G401 (cell line): ENCODE data around the gene TMEM132C. TPM values are rescaled to one million over a fixed set of nuclear protein-coding genes. Genes with fewer than 3 reads are reported as not detected.

Experiments used
- DNase-seq: peaks from one replicate; pipeline ENCODE4 v3.0.0-alpha.2; 2015; ENCODE audit warnings: low spot score
- in situ Hi-C: cut with HindIII; loops from 2 replicates; pipeline ENCODE4 v1.10.0; 2016; ENCODE audit warnings: low sequenced_read_pairs, mixed read lengths
- total RNA-seq: library from RNA; depleted of rRNA; stranded (reverse); fragments of >200 nt; shearing (Covaris generic); gene quantifications from 2 replicates; pipeline ENCODE4 v1.2.3, GENCODE V29; 2014

TMEM132C gene
- total RNA-seq, 1 experiment from 2014 or later = not detected

DNA sequence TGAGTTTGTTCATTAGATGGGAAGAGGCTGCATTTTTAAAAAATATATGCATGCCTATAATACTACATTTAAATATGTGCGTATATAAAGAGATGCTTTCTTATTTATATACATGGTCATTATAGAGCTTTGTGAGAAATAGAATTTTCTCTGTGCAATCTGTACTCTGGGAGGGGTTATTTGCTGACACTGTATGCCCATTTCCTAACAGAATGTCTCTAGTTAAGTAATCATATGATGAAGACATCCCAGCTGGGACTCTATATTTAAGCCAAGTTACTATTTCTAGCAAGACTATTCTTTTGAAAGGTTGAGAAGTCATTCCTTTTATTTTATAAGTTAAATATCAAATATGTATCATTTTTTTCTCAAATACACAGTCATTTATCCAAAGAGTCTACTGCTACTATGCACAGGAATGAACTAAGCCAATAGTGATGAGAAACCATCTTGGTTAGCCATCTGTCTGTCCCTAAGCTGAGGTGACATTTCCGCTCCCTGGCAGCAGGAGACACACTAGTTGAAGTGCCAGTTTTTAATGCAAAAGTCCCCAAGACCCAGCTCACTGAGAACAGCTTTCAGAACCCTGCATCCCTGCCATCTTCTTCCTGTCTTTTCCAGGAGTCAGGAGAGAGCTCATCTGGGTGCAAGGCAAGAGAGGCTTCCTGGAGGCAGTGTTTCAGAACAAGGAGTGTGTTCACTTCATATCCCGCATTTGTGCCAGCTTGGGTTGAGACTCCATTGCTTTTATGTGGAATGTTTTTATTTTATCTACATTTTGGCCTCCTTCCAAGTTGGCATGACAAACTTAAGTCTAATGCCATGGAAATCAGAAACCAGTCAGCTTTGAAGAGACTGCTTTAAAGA is 69.5 kb downstream of the TMEM132C start:
- in situ Hi-C loops = no loop called here
- peak; percentile 82 for DNase-seq

DNA sequence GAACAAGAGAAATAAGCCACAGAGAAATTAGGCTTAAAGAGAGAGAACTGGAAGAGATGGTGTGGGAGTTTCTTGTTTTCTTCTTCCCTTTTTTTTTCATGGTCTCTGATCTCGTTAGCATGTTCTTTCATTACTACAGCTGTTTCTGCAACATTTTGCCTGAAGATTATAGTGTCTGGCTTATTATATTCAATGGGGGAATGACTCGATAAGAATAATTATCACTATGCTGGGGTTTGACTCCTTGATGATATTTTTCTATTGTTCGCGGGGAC is 70.0 kb downstream of the TMEM132C start:
- in situ Hi-C loops = no loop called here
- DNase-seq = no peak

DNA sequence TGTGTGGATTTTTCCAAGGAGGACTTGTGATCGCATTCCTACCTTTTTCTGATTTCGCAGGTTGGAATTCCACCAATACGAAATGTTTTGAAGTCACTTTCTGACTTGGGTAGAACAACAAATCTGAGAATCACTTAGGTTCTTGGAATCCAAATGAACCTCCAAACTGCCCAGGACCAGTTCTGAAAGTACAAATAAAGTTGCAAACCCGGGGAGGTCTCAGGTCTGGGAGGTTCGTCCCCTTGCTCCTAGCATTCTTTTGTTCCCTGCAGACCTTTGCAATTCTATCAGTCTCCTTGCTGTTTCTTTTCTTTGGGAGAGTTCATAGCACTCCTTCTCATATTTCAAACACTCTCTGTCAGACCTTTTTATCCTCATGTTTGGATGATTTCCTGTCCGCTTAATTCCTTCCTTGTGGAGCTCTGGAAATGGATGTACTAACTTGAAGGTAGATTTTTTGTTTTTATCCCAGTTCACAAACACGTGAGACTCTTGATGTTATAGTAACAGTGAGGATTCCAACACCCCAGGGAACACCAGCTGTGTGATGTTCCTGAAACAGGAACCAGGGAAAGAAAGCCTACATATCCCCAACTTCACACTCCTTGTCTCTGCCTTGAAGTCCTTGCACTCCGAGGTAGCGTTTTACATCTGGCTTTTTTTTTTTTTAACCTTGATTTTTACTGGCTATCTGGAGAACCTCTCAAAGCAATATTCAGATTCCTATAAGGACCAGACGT is 70.6 kb downstream of the TMEM132C start:
- in situ Hi-C loops = no loop called here
- peak; percentile 26 for DNase-seq

DNA sequence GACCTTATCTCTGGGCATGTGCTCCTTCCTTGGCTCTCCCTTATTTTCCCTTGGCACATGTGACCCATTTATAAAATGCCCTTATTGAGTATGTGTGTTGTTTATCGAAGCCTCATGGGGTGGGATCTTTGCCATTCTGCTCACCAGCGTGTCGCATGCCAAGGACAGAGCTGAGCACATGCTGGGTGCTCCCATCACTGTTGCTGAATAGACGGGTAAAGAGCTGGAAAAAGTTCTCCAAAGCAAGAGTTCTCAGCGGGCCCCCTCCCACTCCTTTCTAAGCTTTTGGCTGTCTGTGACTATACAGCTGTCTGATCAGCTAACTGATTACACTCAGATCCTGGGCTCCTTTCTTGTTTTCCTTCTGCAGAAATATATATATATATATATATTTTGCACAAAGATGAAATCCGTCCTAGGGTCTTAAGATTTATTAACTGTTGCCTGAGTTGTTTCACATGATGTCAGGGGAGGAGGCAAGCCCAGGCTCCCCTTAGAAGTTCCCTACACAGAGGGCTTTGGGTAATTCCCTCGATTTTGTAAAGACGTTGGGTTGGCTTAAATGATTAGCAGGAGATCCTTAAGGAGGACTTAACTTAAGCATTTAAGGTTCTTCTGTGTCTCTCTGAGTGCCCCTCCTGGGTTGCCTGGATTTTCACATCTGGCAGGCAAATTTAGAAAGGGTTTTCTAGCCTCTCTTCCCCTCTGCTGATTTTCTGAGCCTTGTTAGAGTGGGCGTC is 71.6 kb downstream of the TMEM132C start:
- in situ Hi-C loops = no loop called here
- peak; percentile 33 for DNase-seq

DNA sequence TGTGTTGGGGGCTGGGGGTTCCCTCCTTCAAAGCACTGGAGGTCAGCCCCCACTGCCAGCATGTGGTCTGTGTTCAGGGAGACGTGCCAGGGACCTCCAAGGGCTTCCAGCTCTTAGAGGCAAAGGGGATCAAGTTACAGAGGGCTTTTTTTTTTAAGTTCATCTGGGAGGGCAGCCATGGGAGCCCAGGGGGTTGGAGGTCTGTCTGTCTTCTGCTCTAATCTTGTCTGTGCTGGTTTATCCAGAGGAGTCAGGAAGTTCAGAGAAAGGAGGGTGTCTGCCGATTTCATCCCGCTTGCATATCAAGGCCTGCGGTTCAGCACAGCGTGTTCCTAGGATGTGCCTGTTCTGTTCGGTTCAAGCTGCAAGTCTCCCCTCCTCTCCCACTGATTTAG is 72.2 kb downstream of the TMEM132C start:
- no peak for DNase-seq
- in situ Hi-C loops = no loop called here

DNA sequence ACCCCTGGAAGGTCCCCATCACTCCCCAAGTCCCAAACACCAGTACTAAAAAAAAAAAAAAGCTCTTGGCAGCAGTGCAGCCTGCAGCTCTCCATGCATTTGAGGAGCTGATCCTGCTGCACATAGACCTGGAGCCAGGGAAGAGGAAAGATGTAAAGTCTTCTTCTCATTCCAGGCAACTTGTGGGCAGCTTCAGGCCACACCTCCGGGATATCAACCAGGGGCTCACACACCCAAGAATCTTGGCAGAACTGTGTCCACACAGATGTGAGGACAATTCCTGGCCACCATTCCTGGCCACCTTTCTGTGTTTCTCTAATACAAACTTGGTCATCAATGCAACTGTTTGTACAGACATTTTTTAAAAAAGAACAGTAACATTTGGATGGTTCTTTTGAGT is 72.7 kb downstream of the TMEM132C start:
- in situ Hi-C loops = no loop called here
- DNase-seq = no peak

DNA sequence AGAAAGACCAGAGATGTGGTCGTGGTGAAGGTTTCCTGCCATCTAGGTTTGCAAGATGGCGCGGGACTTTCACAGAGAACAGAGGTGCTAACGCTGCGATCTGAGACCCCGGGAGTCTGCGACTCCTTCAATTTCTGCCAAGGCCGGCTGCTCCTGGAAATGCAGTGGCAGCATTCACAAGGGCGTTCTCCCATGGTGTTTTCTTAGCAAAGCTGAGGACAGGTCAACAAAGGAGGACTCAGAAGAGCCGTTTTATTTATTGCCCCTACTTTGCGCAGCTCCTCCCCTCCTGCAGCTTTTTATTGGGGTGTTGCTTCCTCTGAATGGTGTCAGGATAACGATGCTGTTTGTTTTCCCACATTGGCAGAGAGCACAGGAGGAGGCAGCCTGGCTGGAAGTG is 86.3 kb downstream of the TMEM132C start:
- in situ Hi-C loops = no loop called here
- no peak for DNase-seq

DNA sequence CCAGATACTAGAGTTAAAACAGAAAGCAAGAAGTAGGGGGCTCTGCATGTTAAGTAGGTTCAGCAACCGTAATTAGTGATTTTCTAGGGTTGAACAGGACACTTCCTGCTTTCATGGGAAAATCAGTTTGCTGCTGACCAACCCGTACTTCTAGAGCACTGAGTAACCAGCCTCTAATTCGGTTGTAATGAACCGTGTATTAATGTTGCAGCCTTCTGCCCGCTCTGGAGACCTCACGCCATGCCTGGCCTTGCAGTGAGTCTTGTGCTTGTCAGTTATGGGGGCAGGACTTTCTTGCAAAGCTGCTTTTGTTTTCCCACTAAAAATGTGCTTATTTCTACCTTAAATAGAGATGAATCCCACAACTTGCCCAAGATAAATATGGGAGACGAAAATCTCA is 89.6 kb downstream of the TMEM132C start:
- in situ Hi-C loops = no loop called here

DNA sequence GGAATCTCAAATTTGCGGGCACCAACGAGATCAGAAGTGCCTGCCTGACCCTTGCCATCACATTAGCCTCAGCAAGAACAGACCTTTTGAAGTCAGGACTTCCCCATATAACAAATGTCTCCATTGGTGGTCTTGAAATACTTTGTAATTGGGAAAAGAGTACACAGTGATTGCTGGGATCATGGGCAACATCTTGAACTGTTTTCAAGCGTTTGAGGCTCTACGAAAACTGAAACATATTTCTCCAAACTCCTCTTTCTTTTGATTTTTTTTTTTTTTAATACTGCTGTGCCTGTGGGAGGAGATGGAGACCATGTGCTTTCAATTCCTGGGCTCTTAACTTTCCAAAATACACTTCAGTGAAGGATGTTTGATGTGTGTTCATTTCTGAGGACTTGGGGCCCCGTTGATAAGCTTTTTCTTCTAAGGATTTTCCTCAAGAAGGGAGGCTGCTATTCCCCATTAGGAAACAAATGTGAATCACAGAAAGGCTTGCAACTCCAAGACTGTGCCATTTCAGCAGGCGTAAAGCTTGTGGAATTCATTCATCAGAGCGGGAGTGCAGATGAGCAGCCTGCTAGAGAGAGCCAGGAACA is 94.5 kb downstream of the TMEM132C start:
- in situ Hi-C loops = no loop called here

More for the DNA sequence above, 89.6 kb downstream of the TMEM132C start:
- no peak for DNase-seq

DNA sequence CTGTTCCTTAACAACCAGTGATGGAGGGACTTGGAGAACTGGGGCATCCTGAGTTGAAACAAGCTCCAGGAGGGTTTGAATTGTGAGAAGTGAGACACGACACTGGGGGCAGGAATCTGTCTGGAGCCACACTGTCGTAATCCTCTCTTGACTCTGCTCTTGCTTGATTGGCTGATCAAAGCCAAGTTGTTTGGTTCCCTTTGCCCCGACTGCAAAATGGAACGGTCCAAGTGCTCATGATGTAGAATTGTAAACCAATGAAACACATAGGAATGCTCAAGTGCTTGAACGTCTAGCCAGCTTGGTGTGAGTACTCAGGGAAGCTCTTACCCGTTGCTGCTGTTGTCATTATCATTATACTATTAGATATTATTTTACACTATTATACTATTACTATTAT is 98.1 kb downstream of the TMEM132C start:
- in situ Hi-C loops = no loop called here
- DNase-seq = peak; percentile 9

More for the DNA sequence above, 94.5 kb downstream of the TMEM132C start:
- DNase-seq = no peak

DNA sequence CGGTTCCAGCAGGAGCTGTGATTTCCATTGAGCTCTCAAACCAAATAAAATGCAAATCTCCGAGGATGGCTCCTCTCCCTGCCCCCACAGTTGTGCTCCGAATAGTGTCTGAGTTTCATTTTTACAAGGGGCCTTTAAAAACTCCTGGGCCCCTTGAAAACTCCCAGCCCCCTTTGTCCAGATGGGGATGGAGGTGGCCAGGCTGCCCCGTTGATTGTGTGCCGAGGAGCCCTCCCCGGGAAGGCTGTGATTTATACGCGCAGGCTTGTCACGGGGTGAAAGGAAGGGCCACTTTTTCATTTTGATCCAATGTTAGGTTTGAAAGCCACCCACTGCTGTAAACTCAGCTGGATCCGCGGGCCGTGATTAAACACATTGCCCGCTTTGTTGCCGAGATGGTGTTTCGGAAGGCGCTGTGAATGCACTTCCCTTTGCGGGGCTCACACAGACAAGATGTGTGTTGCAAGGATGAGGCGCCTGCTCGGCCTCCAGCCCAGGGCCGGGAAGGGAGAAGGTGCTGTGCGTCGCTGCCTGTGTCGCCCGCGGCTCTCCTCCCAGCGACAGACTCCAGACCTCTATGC is 98.8 kb downstream of the TMEM132C start:
- DNase-seq = peak; percentile 61
- in situ Hi-C loops = no loop called here

DNA sequence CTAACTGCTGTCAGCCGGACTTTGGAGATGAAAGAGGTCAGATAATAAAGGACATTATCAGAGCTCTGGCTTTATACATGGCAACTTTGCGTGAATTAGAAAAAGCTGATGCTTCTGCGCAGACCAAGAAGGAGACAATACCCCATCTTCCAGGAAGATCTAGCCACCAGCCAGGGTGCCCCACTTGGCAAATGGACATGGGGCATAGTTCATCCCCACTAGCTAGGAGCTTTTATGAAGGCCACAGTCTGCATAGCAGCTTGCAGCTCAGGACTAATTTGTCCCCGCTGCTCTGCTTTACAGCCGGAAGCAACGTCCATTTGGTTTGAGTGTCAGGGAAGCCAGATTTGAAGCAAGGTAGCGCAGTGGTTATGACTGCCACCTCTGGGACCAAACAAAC is 101.0 kb downstream of the TMEM132C start:
- DNase-seq = no peak
- in situ Hi-C loops = no loop called here

DNA sequence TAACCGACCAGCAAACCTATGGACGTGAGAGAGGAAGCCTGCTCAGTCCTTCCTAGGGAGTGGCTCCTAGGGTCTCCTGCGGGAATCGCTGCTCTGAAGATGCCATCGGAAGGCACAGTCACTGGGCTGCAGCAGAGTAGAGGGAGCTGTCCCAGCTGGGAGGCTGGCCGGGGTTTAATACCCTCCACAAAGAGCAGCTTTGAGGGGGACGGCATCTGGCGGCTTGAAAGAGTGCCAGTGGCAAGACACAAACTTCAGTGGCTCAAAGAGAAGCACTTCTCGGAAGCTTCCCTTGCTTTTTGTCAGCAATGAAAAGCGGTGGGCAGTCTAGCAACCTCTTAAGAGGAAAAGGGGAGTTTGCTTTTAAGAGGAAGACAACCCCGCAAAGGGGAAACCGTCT is 114.6 kb downstream of the TMEM132C start:
- in situ Hi-C loops = no loop called here
- DNase-seq = no peak

DNA sequence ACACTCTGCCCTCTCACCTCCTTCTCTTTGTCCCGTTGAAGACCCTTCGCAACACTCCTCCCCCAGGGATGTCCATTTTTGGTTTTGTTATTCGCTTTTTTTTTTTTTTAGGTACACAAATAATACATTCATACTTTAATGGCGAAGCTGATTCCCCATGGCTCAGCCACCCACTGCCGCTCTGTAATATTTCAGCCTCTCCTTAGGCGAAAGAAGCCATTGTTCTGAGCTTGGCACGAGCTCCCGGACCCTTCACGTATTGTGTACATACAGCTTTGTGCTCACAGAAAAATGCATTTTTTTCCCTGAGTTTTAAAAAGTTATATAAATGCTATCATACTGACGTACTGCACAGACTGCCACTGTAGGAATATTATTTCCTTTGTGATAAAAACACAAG is 115.0 kb downstream of the TMEM132C start:
- no peak for DNase-seq
- in situ Hi-C loops = no loop called here

DNA sequence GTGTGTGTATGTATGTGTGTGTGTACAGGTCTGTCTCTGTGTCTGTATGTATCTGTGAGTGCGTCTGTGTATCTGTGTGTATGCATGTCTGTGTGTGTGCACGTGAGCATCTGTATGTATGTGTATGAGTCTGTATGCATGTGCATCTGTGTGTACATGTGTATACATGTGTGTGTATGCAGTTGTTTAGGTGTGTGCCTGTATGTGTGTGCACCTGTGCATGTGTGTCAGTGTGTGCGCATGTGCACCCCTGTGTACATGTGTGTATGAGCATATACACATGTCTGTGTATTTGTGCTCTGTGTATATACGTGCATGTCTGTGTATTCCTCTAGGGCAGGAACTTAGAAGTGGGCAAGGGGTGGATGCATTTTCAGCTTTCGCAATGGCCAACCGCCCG is 116.0 kb downstream of the TMEM132C start:
- in situ Hi-C loops = no loop called here
- no peak for DNase-seq

DNA sequence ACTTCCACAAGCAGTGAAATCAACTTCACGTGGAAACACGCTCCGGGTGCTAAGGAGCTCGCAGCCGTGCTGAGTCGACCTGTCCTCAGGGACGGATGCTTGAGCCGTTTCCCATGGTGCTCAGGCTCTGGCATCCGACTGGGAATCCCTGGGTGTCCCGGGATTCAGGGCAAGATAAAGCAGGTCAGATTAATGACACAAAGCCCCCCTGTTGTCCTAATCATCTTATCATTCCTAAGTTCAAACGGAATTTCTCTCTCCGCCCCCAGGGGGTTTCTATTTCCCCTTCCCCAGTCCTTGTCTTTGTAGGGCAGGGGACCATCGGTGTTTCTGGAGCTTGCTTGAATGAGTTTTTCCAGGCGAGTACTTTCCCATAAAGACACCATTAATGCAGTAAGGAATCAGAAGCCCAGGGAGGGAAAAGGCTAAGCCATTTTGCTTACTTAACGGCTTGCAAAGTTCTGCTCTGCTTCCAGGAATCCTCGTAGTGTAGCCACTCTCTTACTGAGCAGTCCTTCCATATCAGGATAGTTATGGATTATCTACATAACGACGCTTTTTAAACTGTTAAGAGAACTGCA is 116.5 kb downstream of the TMEM132C start:
- in situ Hi-C loops = no loop called here

DNA sequence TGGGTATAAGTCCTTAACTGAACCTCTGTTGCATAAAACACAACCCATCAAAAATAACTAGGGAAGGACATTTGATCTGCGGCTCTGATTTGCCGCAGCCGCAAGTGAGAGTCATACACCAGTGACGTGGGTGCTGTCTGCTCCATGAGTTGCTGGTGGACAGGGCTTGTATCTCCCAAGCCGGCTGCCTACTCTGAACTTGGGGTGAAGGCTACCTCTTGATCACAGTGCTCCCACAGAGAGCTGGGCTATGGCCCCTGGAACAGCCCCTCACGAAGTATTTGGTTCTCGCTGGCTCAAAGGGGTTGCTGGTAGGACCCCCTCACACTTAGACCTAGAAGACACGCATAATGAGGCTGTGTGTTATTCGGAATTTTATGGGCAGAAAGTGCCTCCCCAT is 118.8 kb downstream of the TMEM132C start:
- no peak for DNase-seq
- in situ Hi-C loops = no loop called here

More for the DNA sequence above, 116.5 kb downstream of the TMEM132C start:
- no peak for DNase-seq

DNA sequence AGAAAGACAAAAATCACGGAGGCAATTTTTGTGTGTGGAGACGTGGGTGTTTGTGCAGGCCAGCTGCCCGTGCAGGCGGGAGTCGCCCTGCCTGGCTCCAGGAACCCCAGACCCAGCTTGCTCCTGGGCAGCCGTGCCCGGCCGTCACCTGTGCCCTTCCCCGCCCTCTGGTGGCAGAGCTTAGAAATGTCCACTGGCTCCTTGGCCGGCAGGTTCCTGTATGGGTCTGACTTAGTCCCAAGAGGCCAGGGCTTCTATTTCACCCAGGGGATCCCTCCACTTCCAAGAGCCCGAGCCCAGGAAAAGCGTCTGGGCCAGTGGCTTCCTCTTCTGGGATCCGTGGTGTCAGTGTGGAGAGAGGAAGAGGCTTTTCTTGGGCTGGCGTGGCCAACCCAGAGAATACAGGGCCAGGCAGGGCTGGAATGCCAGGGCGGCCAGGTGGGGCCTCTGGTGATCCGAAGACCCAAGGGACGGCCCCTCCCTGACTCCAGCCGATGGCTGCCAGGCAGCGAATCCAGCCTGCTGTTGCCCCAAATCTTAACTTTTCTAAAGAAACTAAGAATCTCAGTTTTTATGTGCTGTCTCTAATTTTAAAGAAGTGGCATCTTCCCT is 120.9 kb downstream of the TMEM132C start:
- peak; percentile 47 for DNase-seq
- in situ Hi-C loops = no loop called here
